Adipocyte (in vitro differentiated cells): Measurements from ENCODE around the gene SEMA4D.

Experiments used
- DNase-seq: peaks from one replicate; pipeline ENCODE4 v3.0.0-alpha.2; 2015; ENCODE audit warnings: low read depth
- H3K27me3 ChIP-seq: replicated peaks from 2 replicates; pipeline ENCODE4 v1.7.0; 2013; ENCODE audit warnings: mild to moderate bottlenecking, low read length, moderate library complexity; ENCODE audit not compliant: control insufficient read depth, insufficient read depth
- H3K36me3 ChIP-seq: 2 replicates; pipeline ENCODE4 v1.7.0; 2013; ENCODE audit warnings: low read length, mild to moderate bottlenecking, moderate library complexity; ENCODE audit not compliant: control insufficient read depth, insufficient read depth, severe bottlenecking
- H3K4me1 ChIP-seq: 2 replicates; pipeline ENCODE4 v1.7.0; 2013; ENCODE audit warnings: mild to moderate bottlenecking, low read length, moderate library complexity; ENCODE audit not compliant: control insufficient read depth, insufficient read depth
- H3K4me3 ChIP-seq: 2 replicates; pipeline ENCODE4 v1.7.0; 2013; ENCODE audit warnings: mild to moderate bottlenecking, low read length, moderate library complexity
- H3K9ac ChIP-seq: 2 replicates; pipeline ENCODE4 v1.7.0; 2013; ENCODE audit warnings: mild to moderate bottlenecking, low read length, moderate library complexity
- H3K9me3 ChIP-seq: 2 replicates; pipeline ENCODE4 v1.7.0; 2013; ENCODE audit warnings: mild to moderate bottlenecking, low read length, moderate library complexity; ENCODE audit not compliant: control insufficient read depth

SEMA4D gene

DNA sequence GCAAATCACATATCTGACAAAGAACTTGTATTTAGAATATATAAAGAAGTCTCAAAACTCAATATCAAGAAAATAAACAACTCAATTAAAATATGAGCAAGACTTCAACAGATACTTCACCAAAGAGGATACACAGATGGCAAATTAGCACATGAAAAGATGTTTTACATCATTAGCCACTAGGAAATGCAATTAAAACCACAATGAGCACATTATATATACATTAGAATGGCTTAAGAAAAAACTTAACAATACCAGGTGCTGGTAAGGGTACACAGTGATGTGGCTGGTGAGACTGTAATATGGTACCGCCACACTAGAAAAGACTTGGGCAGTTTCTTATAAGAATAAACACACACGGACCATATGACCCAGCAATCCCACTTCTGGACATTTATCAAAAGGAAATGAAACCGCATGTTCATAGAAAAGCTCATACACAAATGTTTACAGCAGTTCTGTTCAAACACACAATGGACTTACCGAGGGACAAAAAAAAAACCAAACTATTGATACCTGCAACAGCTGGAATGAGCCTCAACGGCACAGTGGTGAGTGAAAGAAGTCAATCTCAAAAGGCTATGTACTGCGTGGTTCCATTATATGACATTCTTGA is 27.6 kb downstream of the SEMA4D start:
- Histone ChIP-seq H3K4me1 (no peaks in the 10 kb centered on the region), H3K9me3 (no peaks in the 10 kb centered on the region), H3K36me3 (no peaks in the 10 kb centered on the region), H3K27me3 (peaks cover 10% of the 10 kb centered on the region), H3K9ac (no peak overlapping the region), H3K4me3 (no peak overlapping the region)
- no peak for DNase-seq

- Histone ChIP-seq H3K27me3 (peaks cover 10% of the 10 kb centered on the region), H3K36me3 (no peaks in the 10 kb centered on the region), H3K4me1 (no peaks in the 10 kb centered on the region), H3K9ac (no peak overlapping the region), H3K9me3 (no peaks in the 10 kb centered on the region), H3K4me3 (no peak overlapping the region)
- DNase-seq = no peak
These were observed 28.9 kb downstream of the SEMA4D start for GRCh38 chr9:89469003-89469402.

GRCh38 chr9:89468281-89468960 is 29.5 kb downstream of the SEMA4D start:
- no peak for DNase-seq
- Histone ChIP-seq H3K27me3 (peaks cover 10% of the 10 kb centered on the region), H3K9ac (no peak overlapping the region), H3K36me3 (no peaks in the 10 kb centered on the region), H3K4me1 (no peaks in the 10 kb centered on the region), H3K9me3 (no peaks in the 10 kb centered on the region), H3K4me3 (no peak overlapping the region)

- H3K27me3 ChIP-seq = peaks cover 13% of the 10 kb centered on the region
- no peaks in the 10 kb centered on the region for H3K4me1 ChIP-seq
- DNase-seq = no peak
- H3K9me3 ChIP-seq = no peaks in the 10 kb centered on the region
- no peak overlapping the region for H3K9ac ChIP-seq
- no peaks in the 10 kb centered on the region for H3K36me3 ChIP-seq
- no peak overlapping the region for H3K4me3 ChIP-seq
These were observed 30.7 kb downstream of the SEMA4D start for GRCh38 chr9:89467278-89467625.

DNA sequence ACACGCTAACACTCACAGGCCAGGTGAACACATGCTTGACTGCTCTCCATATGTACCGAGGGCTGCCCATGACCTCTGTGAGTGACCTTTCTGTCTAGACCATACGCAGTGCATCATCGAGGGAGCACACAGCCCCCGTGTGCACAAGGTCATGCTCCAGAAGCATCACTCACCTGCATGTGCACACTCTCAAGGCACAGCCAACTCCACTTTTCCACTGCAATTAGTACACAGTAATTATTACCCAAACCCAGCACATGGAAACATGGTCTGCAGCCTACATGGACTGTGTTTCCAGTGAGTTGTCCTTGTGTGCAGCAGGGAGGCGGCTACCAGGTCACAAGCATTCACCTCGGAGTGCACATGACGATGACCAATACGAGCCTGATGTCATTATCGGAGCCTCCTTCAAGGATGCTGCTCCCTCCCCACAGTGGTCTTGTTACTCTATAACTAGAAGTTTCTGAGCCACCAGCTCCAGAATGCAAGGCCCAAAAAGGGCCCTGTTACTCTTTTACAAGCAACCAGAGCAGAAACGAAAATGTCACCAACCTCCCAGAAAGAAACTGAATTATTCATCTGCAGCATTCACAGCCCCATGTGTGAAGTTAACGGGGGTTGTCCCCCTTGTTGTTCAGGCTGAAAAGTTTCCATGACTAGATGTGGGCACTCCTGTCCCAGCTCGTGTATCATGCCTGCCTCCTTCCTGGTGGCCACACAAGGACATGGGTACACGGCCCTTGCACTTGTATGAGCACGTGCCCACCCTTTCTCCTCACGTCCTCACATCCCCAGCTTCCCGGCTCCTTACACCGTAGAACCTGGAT is 31.2 kb downstream of the SEMA4D start:
- Histone ChIP-seq H3K4me1 (no peaks in the 10 kb centered on the region), H3K36me3 (no peaks in the 10 kb centered on the region), H3K9ac (no peak overlapping the region), H3K9me3 (no peaks in the 10 kb centered on the region), H3K4me3 (no peak overlapping the region), H3K27me3 (peaks cover 13% of the 10 kb centered on the region)
- no peak for DNase-seq

GRCh38 chr9:89465726-89466308 is 32.1 kb downstream of the SEMA4D start:
- Histone ChIP-seq H3K9ac (no peak overlapping the region), H3K36me3 (no peaks in the 10 kb centered on the region), H3K9me3 (no peaks in the 10 kb centered on the region), H3K4me3 (no peak overlapping the region), H3K4me1 (no peaks in the 10 kb centered on the region), H3K27me3 (peaks cover 12% of the 10 kb centered on the region)
- no peak for DNase-seq

DNA sequence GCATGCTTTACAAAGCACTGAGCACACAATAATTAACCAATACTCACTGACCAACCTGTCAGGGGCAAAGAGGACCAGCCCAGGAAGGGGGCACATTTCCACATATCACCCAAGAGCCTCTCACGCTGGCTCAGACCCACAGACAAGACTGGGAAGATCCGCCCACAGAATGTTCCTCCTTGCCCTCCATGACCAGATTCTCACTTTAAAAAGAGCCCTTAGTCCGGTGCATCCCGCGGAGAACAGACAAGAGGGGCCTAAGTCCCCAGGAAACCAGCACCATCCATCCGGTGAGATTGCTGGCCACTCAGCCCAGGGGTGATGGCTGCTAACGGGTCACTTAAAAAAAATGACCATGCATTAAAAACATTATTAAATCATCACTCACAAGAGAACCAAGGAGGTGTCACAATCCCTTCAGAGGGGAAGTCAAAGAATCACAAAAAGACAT is 32.9 kb downstream of the SEMA4D start:
- Histone ChIP-seq H3K4me3 (no peak overlapping the region), H3K36me3 (no peaks in the 10 kb centered on the region), H3K9me3 (no peaks in the 10 kb centered on the region), H3K27me3 (peaks cover 8% of the 10 kb centered on the region), H3K4me1 (no peaks in the 10 kb centered on the region), H3K9ac (no peak overlapping the region)
- DNase-seq = no peak

GRCh38 chr9:89464300-89464901 is 33.5 kb downstream of the SEMA4D start:
- Histone ChIP-seq H3K4me3 (no peak overlapping the region), H3K27me3 (peaks cover 8% of the 10 kb centered on the region), H3K4me1 (no peaks in the 10 kb centered on the region), H3K9me3 (no peaks in the 10 kb centered on the region), H3K36me3 (no peaks in the 10 kb centered on the region), H3K9ac (no peak overlapping the region)
- DNase-seq = no peak

DNA sequence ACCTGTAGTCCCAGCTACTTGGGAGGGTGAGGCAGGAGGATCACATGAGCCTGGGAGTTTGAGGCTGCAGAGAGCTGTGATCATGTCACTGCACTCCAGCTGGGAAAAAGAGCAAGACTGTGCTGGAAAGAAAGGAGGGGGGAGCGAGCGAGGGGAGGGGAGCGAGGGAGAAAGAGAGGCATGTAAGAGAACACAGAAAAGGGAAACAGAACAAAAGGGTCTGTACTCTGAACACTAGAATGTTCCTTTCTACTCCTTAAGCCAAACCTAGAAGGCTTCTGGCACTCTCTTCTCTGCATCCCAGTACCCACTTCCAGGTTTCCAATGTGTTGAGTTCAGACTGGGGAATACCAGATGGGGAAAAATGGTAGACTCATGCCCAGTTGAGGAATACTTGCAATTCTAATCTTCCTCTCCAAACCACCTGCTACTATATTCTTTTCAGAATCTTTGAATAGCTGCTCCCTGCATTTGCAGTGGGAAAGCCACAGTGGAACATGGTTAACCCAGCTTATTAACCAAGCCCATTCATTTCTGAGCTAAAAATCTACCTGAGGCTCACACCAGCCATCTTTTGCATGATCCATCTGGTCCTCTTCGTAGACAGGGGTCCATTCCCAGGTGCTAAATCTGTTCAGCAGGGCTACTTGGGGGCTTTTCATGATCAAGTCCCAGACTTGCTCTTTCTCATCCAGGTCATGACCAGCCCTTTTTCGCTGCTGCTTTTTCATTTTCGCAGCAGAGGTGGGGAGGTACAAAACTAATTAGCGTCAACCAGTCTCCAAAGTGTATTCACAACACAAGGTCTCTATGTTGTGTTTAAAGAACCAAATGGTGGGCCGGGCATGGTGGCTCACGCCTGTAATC is 34.9 kb downstream of the SEMA4D start:
- no peaks in the 10 kb centered on the region for H3K4me1 ChIP-seq
- H3K9me3 ChIP-seq = no peaks in the 10 kb centered on the region
- H3K36me3 ChIP-seq = no peaks in the 10 kb centered on the region
- no peak for DNase-seq
- H3K27me3 ChIP-seq = peaks cover 3% of the 10 kb centered on the region
- H3K4me3 ChIP-seq = no peak overlapping the region
- no peak overlapping the region for H3K9ac ChIP-seq

DNA sequence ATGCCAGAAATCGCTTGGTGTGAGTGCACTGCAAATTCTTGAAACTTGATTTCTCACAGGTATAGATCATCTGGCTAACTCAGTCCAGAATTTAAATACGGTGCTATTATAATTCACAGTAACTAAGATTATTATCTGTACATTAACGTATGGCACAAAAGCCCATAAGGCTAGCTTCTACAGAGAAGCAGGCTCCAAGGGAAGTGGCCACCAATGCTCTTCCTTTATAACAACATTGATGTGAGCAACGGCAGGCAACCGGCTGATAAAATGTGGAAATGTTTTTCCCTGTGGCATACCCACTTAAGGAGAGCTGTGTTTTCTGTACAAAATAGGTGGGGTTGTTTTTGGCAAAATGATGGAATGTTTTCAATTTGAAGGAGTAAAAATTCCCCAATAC is 35.7 kb downstream of the SEMA4D start:
- Histone ChIP-seq H3K36me3 (no peaks in the 10 kb centered on the region), H3K4me1 (no peaks in the 10 kb centered on the region), H3K9ac (no peak overlapping the region), H3K9me3 (no peaks in the 10 kb centered on the region), H3K27me3 (peaks cover 3% of the 10 kb centered on the region), H3K4me3 (no peak overlapping the region)
- DNase-seq = no peak
